ENCODE measurements around the gene NAP1L4.

The NAP1L4 gene

DNA sequence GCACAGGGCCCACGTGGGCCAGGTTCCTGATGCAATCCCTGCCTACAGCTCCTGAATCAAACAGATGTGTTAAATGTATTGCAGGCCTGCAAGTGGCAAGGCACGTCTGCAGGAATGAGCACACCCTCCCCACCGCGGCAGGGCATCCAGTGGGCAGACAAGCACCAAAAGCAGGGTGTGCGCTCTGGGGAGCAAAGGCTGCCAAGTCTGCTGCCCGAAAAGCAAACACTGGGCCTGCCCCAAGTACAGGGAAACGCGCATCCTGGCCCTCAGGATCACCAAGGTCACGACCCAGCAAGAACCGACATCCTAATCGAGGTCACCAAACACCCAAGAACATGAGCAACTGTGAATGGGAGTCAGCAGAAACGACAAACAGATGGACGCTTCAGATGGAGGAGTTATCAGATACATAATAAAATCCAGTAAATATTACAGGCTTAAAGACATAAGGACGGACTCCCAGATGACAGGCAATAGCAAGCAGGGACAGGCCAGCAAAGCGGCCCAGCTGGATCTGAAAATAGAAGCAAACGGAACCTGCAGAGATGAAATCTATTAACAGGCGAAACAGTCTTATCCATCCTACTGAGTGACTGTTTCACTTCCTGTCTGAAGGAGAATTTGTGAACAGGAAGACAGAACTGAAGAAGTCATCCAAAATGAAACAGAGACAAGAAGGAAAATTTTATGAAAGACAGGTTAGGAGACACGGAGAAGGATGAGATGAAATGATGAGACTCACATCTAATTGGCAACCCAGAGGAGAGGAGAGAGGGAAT, 38.4 kb upstream of the NAP1L4 start:
- H3K4me3 ChIP-seq (ENCODE audit: low read depth, low read length): no peak overlapping the region
- TF ChIP-seq, protein P1, sequence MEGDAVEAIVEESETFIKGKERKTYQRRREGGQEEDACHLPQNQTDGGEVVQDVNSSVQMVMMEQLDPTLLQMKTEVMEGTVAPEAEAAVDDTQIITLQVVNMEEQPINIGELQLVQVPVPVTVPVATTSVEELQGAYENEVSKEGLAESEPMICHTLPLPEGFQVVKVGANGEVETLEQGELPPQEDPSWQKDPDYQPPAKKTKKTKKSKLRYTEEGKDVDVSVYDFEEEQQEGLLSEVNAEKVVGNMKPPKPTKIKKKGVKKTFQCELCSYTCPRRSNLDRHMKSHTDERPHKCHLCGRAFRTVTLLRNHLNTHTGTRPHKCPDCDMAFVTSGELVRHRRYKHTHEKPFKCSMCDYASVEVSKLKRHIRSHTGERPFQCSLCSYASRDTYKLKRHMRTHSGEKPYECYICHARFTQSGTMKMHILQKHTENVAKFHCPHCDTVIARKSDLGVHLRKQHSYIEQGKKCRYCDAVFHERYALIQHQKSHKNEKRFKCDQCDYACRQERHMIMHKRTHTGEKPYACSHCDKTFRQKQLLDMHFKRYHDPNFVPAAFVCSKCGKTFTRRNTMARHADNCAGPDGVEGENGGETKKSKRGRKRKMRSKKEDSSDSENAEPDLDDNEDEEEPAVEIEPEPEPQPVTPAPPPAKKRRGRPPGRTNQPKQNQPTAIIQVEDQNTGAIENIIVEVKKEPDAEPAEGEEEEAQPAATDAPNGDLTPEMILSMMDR (IDR thresholded peaks at IDR 0.05; ENCODE audit: borderline replicate concordance, insufficient read depth, low read depth, low read length): no peak

DNA sequence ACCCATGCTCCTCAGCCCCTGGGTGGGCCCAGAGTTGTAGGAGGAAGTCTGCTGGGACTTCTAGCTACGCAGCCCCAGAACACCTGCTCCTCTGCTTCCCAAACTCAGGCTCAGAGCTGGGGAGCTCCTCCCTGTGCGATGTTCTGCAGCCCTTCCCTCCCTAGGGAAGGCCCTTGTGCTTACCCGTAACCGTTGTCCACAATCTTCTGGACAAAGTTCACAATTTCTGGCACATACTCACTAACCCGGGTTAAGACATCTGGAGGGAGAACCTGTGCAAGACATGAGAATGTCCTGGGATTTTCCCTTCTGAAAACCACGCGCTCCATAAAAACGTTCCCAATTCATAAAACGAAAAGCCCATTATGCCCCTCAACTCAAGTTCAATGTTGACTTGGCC, 36.7 kb upstream of the NAP1L4 start:
- H3K4me3 ChIP-seq (ENCODE audit: low read depth, low read length): no peak overlapping the region
- TF ChIP-seq, protein P1 (IDR thresholded peaks at IDR 0.05; ENCODE audit: borderline replicate concordance, insufficient read depth, low read depth, low read length): no peak

DNA sequence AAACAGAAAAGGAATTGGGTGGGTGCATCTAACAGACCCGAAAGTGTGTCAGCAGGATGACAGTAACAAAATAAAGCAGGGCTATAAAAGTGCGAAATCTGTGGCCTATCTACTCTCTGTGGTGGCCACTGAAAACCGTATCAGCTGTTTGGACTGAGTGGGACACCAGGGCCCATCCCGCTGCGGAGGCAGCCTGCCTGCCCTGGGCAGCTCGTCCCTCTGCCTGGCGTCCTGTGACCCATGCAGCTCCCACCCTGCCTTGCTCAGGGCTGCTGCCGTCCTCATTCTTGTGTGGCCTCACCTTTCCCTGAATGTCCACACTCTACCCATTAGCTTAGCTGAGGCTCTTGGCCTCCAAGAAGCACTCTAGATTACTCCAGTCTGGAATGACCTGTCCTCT, 34.7 kb upstream of the NAP1L4 start:
- TF ChIP-seq, protein P1 (IDR thresholded peaks at IDR 0.05; ENCODE audit: borderline replicate concordance, insufficient read depth, low read depth, low read length): no peak

DNA sequence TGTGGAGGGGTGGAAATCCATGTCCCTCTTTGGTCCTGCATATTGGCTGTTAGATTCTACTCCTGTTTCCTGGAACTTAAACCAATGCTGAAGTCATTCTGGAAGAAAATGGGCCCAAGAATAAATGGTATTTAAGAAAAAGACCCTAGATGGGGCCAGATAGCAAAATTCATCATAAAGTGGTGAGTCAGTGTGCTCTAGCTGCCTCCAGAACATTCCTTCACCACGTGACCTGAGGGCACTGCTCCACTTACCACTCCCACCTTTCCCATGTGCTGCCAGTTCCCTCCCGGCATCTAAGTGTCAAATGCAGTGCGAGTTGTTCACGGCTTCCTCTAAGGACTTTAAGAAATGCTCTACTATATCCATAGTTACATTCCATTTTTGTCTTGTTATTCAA, 30.9 kb upstream of the NAP1L4 start:
- TF ChIP-seq, protein P1 (IDR thresholded peaks at IDR 0.05; ENCODE audit: borderline replicate concordance, insufficient read depth, low read depth, low read length): no peak
- no peak overlapping the region for H3K4me3 ChIP-seq (ENCODE audit: low read depth, low read length)

More for the DNA sequence above, 34.7 kb upstream of the NAP1L4 start:
- no peak overlapping the region for H3K4me3 ChIP-seq (ENCODE audit: low read depth, low read length)

DNA sequence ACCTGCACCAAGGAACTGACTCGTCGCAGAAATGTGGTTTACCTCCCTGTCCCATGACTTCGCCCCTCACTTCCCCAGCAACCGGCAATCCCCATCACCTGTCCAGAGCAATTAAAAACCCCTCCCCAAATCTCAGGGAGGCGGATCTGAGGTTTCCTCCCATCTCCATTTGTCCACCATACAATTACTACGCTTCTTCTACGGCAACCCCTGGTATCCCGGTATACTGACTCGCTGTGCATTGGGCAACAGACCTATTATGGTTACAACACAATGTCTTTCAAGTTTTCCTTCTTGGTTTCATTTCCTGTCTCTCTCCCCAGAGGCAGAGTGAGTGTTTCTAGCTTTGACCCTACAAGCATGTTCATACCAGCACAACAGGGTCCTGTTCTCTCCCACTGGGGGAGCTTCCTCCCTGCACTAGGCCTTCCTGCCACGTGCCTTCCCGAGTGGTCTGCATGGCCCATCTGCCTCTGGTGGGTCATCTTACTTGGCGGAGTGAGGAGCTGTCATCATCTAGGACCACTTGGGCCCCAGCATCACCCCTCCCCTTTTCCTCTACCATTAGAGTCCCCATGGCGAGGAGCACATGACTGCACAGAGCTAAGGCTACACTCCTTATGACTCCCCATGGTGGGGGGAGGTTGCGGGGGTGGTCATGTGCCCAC, 30.3 kb upstream of the NAP1L4 start:
- TF ChIP-seq, protein P1 (IDR thresholded peaks at IDR 0.05; ENCODE audit: borderline replicate concordance, insufficient read depth, low read depth, low read length): no peak
- H3K4me3 ChIP-seq (ENCODE audit: low read depth, low read length): no peak overlapping the region

DNA sequence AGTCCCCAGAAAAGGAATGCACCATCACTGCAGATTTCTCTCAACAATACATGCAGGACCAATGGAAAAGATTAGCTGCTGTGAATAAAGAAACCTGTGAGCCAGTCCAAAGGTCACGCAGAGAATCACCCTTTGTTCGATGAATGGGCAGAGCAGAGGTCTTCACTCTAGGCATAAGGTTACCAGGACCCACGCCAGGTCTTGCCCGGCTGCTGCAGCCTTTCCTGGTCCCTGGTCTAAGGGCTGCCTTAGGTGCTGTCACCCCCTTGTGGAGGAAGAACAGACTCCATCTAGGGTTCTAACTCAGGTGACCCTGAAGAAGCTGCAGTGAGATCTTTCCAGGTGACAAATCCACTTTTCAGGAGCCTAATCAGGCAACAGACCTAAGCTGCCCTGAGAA, 29.0 kb upstream of the NAP1L4 start:
- no peak overlapping the region for H3K4me3 ChIP-seq (ENCODE audit: low read depth, low read length)
- TF ChIP-seq, protein P1 (IDR thresholded peaks at IDR 0.05; ENCODE audit: borderline replicate concordance, insufficient read depth, low read depth, low read length): peak; percentile 59

DNA sequence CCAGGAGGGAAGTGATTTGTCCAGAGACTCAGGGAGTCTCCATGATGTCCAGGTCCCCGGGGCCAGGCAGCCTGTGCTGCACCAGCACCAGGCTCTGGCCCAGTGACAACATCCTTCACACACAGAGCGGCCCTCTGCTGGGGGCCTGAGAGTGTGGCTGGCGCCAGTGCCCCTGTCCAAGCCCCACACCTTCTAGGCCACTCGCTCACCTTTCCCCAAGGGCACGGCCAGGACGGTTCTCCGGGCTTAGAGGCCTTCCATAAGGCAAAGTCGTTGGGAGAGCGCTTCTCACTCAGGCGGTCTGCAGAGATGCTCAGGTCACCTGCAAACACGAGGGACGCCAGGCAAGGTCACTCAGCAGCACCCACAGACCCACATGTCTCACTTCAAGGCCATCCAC, 27.9 kb upstream of the NAP1L4 start:
- TF ChIP-seq, protein P1 (IDR thresholded peaks at IDR 0.05; ENCODE audit: borderline replicate concordance, insufficient read depth, low read depth, low read length): no peak
- H3K4me3 ChIP-seq (ENCODE audit: low read depth, low read length): no peak overlapping the region
